HG02981 (cell line): ENCODE measurements around the gene NXPH3.

Experiments used
- ATAC-seq: cut with Tn5 transposase; IDR thresholded peaks from one replicate; pipeline ENCODE4 v1.9.1; 2021; ENCODE audit warnings: mild to moderate bottlenecking, moderate library complexity; ENCODE audit not compliant: unreplicated experiment

NXPH3 gene

DNA sequence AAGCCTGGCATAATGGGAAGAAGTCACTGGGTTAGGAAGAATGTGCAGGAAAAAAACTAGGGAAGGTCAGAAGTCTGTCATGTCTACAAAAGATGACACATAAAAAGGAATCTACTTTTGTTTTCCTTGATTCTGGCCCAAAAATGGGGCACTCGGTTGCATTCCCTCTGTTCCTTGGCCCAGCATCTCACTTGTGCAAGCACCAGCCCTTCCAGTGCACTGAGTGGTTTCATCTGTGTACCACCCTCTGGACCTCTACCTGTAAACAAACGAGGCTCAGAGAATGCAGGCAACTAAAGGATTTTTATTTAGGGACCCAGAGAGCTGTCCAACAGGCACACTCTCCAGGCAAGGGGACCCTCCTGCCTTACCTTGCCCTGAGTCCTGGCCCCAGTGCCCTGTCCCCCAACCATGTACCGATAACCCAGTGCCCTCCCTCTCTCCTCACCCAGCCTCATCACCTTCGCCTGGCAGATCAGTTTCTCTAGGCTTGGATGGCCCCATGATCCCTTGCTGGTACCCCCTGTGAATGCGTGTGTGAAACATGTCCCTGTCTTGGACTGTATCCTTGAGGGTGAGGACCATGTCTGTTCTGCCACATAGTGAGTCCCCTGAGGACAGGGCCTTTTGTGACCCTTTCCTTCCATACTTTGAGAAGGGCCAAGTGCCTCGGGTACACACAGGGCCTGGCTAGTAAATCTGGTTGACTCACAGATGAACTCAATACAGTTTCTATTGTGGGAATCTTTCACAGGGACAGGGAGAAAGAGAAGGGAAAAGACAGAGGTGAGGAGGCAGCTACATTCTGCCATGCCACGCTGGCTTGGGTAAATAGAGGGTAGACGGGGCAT, 13.3 kb downstream of the NXPH3 start:
- ATAC-seq, result no peak

DNA sequence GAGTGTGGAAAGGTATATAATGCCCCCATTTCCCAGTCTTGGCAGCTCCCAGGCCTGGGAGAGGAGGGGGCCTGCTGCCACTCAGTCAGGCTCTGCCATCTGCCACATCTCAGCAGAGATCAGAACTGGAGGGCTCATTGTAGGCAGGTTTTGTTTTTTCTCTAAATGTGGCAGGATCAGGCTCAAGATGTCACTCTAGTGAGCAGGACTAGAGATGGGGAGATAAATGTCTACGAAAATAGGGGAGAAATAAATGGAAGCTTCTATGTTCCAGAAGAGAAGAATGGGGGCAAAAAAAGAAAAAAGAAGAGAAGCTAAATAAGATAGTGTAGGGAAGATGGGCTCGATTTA, 13.9 kb downstream of the NXPH3 start:
- ATAC-seq, result no peak

DNA sequence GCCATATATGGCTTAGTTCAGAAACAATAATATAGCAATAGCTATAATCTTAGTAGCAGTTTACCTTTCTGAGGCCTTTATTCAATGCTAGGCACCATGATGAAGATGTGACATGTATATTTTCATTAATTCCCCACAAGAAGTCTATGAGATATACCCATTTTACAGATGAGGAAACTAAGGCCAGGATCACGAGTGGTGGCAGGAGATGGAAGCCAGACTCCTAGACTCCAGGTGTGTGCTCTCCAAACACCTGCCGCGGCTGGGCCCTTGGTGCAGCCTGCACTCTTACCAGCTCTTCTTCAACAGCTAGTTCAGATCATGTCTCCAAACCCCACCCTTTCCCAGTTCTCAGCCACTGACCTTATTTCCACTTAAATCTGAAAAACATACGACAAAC, 15.2 kb downstream of the NXPH3 start:
- ATAC-seq, result no peak

DNA sequence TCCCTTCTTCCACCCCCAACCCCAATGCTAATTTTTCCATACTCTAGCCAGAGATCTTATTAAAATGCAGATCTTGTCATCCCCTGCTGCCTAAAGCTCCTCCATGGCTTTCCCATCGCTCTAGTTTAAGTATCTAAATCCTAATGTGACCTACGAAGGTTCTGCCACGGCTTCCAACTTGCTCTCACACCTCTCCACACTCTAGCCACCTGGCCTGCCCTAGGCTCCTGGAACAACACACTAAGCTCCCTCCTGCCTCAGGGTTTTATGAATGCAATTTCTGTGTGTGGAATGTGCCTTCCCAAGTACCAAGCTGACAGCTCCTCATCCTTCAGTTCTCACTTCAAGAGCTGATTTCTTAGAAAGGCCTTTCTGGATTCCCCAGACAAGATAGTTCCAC, 16.6 kb downstream of the NXPH3 start:
- ATAC-seq, result no peak

DNA sequence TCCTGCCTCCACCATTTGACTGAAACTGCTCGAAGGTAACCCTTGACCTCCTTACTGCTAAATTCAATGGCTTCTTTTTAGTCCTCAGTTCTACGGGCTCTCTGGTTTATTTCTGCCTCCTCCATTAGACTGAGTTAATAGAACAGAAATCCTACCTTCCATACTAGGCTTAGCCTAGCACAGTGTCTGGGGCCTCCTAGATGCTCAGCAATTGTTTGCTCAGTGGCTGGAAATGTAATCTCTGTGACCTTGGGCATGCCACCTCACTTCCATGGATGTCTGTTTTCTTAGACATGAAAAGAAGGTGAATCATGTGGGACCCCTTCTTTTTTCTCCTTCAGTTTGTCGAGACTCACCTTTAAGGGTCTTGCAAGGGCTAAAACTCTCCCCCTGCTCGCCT, 19.7 kb downstream of the NXPH3 start:
- no peak for ATAC-seq

DNA sequence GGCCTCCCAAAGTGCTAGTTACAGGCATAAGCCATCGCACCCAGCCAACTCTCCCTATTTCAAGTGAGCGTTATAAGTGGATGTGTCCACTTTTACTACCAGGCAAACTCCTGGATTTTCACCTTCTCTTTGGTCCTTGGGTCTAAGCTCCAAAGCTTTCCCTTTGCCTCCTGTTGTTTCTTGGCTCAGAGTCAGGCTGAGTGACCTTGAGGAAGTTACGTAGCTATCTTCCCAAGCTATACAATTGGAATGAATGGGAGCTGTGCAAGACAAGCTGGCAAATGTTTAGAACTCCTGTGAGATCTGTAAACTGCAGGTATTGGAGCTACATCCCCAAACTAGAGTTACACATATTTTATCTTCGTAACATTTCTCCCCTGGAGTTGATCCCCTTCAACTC, 20.3 kb downstream of the NXPH3 start:
- ATAC-seq, result no peak

DNA sequence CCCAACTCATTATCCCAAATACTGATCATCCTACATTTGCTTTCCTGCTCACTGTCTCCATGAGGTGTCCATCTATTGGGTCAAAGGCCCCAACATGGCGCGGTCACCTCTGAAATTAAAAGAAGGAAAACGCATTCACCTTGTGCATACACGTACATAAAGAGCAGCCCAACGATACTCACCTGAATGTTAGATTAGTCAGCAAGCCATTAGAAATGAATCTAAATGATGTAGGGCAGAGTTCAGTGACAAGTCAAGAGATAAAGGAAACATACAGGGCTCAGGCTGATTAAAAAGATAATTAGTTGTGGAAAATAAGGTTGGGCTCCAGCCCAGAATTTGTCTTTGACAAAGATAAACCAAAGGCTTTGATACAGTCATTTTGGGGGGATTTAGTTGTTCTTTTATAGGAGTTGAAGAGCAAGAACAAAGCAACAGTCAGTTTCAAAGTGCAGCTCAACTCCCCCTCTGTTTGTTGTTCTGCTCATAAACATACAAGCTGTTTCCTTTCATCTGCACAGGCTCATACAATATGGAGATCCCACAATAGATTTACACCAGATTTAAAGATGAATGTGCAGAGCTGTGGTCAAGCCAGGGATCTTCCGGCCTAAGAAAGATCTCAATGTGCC, 21.1 kb downstream of the NXPH3 start:
- no peak for ATAC-seq

DNA sequence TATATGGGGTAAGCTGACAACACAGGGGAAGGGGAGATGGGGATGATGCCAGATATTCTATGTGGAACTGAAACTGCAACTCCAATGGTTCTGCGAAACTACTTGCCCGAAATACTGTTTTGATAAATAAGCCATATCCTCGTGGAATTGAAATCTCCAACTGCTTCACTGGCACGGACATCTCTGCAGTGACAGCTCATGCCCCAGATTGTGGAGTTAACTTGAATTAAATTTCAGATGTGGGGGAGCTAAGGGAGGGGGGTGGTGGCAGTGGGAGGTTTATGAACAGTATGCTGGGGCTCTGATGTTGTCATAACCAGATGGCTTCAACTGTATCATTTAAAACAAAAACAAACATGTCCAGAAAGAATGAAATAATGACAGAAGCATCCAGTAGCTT, 21.8 kb downstream of the NXPH3 start:
- ATAC-seq, result no peak

DNA sequence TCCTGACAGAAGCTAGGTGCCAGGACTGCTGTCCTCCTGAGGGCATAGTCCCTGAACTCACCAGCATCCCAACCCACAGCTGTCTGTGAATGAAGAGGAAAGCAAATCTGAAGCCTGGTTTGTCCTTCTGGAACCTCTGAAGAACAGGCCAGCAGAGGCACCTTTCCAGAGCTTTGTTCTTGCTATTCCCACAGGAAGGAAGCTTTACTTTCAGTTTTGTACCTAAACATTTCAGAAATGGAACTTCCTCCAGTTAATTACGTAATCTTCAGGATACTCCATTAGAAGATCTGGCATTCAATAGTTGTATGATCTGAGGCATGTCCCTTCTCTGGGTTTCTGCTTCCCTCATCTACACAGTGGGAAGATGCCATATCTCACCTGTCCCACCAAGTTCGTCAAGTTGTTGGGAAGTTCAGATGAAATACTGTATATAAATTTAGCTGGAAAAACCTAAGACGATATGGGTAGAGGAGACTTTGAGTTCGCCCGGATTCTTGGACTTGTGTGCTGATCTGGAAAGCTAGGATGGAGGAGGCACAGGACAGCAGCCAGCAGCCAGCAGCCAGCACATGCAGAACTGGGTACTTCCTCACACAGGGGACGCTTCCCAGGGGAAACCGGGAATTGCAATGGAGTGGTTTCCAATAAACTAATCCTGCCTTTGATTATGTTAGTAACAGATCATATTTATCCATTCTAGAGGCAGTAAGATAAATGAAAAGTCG, 22.4 kb downstream of the NXPH3 start:
- ATAC-seq, result no peak

DNA sequence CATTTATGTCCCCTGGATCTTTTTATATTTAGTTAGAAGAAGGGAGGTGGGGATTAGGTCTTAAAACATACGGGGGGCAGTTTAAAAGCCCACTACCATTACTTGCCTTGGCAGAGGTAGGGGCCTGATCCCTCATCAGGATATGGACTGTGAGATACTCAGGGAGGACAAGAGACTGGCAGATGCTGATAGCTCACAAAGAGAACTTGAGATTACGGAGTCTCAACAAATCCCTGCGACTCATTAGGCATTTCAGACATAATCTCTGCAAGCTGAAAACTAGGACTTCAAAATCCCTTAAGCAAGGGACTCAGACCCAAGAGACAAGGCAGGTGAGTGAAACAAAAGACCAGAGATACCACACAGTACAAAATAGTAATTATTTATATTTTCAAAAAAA, 23.2 kb downstream of the NXPH3 start:
- no peak for ATAC-seq

DNA sequence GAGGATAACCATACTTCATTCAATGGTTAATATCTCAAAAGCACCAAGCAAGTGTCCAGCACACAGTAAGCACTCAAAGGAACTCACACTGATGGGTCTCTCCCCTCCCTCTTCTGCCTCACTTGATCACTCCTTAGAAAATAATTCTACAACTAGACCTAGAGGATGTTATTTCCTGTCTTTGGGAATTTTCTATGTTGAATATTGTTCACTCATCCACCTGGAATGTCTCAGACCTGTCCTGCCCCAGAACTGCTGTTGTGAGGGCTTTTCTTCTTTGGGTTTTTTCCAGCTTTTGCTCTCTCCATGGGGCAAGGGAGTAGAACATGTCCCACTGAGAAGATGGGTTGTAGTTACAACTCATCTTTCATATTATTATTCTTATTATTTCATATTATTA, 25.3 kb downstream of the NXPH3 start:
- no peak for ATAC-seq

DNA sequence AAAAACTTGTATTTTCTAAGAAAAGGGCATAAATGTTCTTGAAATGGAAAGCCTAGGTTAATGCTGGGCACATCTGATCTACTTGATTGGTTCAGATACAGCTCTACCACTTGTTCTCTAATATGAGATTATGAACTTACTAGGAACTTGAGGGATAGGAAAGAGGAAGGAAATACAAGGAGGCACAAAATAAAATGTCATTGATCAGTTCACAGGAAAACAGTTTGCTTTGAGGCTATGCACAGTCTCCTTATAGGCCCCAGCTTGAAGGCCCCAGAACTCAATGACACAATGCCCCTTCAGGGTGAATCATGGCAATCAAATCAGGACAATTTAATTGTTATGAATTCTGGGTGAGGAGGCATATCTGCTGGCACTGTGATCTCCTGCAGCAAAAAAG, 27.1 kb downstream of the NXPH3 start:
- no peak for ATAC-seq

DNA sequence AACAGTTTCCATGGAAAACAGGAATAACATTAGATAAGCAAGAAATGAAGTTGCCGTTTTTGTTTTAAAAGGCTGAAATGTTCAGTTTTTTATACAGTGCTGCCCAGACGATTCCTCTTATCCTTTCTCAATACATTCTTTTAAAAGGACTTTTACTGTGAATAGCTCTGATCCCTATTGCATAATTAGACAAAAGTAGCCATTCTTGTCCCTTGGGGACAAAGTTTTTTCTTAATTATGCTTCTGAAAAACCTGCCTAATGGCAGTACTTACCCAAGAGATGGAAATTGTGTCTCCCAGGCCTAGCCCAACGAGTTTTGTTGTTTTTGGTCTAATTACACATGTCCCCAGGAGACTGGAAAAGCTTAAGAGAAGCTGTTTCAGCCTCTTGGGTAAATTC, 27.6 kb downstream of the NXPH3 start:
- ATAC-seq, result no peak

DNA sequence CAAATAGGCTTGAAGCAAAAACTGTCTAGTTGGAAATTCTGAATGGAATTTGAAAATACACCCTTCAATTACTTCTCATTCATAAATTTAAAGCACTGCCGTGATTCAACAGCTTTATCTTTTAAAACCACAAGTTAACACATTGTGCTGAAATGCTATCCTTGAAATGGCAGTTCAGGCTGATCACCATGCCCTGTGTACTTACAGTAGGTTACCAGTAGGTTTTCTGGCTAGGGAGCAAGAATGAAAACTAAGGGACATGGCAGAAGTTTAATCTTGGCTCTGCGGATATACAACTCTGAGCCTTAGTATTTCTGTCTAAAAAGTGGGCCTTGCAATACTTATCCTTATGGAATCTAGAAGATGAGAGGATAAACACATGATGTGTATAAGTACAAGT, 28.0 kb downstream of the NXPH3 start:
- ATAC-seq, result no peak

DNA sequence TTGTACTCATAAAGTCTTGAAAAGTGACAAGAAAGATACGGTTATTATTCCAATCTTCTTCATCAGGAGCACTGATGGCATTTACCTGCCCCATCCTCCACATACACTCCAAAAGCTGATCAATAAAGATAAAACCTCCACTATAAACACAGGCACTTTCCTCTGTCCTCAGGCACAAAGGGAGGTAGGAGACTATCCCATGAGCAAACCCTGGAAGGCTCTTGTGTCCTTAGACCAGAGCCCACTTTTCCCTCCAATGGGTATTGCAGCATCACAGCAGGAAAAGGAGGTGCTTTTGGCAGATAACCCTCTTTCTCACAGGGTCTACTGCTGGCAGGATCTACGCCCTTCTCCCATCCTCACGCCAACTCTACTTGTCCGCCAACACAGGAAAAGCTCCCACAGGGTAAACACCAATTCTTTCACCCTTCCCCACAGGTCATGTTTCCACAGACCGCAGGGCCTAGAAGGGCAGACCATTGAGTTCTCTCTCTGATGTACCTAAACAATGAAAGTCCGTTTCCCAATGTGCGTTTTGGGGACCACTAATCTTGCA, 28.7 kb downstream of the NXPH3 start:
- ATAC-seq, result no peak

DNA sequence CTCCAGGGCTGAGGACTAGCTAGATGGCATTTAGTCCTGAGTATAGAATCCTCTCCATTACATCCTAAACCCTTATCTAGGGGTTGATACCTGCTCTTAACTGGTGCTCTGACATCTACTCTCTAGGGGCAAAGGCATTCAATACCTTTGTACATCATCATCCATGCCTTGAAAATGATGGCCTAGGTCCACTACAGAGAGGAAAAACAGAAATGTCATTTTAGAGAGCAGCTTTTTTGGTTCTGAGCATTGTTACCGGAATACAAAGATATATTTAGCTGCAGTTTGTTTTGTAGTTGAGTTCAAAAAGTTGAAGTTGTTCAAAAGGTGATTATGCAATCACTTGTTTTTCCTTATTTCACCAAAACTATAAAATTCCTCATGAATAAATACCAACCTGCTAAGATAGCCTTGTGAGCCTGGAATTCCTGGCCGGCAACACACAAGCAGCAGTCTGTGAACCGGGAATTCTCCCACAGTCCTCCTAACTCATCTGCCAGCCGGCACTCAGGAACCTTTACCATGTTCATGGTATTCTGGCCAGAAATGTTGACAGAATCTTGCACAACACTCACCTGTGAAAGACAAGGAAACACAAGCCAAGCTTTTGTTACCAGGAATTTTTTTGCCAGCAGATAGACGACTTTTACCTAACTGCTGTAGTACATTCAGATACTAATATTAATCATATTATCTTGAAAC, 35.4 kb downstream of the NXPH3 start:
- ATAC-seq, result no peak

DNA sequence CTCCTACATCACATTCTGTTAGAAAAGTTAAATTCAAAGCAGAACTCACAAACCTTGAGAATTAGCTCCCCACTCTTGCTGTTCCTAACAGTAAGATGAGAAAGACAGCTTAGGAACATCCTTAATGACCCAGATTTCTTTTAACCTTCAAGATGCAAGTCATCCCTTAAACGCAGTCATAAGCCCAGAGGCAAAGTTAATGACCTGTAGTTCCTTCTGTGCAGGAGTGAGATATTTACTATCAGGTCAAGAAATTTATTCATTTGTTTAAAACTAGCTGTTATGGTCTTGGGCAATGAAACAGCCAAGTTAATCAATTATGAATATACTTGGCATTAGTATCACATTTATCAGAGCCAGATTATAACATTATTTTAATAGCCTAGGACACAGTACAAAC, 37.1 kb downstream of the NXPH3 start:
- no peak for ATAC-seq

DNA sequence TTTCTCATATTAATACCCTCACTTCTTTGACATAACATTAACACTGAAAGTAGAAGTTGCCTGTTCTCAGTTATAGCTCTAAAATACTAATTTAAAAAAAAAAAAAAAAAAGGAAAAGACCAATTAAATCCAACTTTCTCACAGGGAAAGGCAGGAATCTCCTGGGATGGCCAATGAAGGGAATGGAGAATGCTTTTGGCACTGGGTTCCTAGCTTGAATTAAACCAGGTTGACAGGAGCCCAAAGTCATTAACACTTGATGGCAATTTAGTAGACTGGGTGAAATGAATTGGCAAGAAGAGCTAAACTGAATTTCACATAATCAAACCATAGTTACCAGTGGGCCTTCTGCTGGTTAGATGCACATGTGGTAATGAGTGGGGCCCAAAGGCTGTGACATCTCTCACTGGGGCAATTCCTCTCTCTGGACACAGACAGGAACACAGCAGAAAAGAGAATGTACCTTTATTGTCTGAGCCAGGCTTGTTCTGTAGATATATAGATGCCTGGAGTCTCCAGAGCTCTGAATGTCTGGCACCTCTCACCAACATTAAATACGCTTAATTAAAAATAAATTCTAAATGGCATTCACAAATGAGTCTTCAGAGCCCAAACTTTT, 37.6 kb downstream of the NXPH3 start:
- no peak for ATAC-seq

DNA sequence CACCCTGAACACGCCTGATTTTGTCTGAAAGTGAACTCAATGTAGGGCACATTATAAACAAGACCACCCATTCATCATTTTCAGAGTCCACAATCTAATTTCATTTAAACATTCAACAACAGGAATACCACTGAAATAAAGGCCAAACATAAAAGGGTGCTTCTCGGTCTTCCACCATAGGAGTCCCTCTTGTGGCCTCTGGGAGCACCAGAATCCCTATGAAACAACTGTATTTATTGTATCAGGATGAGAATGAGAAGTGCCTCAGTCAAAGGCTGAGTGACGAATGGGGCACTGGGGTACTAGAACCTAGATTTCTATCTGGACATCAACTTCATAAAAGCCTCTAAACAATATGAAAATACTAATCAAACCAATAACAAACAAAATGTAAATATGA, 40.4 kb downstream of the NXPH3 start:
- ATAC-seq, result no peak

DNA sequence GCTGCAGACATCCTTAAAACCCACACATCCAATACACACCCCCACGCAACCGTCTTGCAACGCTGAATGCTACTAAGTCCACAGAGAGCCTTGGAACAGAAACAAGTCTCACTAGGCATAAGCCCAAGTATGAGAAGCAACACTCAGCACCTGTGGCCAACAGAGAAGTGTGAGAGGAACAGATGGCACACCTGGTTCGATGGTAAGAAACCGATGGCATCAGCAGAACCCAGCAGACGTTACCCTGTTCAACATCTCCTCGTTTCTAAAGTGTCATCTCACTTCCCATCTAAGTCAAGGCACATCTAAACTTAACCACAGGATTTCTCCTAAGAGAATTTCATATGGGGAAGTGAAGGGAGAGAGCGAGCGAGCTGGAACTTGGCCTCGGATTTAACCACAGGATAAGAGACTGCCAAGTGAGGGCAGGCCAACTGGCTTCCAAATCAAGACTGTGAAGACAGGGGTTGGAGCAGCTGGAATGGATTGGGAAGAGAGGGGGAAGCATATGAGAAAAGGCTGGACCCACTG, 41.0 kb downstream of the NXPH3 start:
- no peak for ATAC-seq
